ENCODE data around the gene OLFM2.

OLFM2 gene

DNA sequence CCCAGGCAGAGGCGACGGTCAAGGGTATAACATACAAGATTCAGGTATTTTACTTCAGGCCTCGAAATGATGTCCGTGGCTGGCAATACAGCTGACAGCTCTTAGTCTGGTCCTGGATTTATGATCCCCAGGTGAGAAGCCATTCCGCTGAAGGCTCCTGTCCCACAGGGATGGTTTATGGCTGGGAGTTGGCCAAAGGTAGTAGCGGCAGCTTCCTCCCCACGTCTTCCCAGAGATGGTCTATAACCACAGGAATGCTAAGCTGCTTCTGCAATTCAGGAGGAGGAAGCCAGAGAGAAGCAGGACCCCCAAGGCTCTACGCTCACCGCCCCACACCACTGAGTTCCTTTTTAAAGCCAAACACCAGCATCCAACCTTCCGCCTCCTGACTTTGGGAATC is 27.1 kb downstream of the OLFM2 start:
- H3K36me3 ChIP-seq (ENCODE audit: insufficient read depth, low read length): no peaks in the 10 kb centered on the region

DNA sequence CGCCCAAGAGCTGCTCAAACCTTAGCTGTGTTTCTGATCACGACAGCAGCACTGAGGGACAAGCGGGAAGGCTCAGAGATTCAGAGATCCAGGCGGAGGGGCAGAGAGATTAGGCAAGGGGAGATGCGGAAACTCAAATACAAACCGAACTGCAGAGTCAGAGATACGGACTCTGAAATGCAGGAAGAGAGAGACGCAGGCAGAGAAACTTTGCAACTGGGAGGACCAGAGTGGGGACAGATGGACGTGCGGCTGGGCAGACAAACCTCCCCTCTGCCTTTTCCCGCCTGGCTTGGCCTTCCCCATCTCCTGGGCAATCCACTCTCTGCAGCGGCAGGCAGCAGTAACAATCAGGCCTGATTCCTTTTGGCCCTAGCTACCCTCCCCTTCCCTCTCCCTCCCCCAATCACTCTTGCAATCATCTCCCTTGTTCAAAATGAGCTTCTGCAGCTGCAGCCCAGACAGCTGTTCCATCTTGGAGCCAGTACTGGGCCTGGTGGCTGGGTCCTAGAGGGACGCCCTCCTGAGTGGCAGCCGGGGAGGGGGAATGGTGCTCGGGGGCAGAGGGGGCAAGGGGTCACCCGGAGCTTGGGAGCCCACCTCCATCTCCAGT is 29.7 kb downstream of the OLFM2 start:
- Histone ChIP-seq H3K4me1 (ENCODE audit: insufficient read depth, low read length) (no peaks in the 10 kb centered on the region), H3K9ac (ENCODE audit: low read depth, low read length) (no peak overlapping the region), H3K9me3 (ENCODE audit: control insufficient read depth, insufficient read depth, low read length) (no peaks in the 10 kb centered on the region), H3K36me3 (ENCODE audit: insufficient read depth, low read length) (no peaks in the 10 kb centered on the region)

More for the DNA sequence above, 27.1 kb downstream of the OLFM2 start:
- Histone ChIP-seq H3K4me1 (ENCODE audit: insufficient read depth, low read length) (no peaks in the 10 kb centered on the region), H3K9me3 (ENCODE audit: control insufficient read depth, insufficient read depth, low read length) (no peaks in the 10 kb centered on the region), H3K9ac (ENCODE audit: low read depth, low read length) (no peak overlapping the region)

GRCh38 chr19:9903336-9903735 is 33.0 kb downstream of the OLFM2 start:
- Histone ChIP-seq H3K4me1 (ENCODE audit: insufficient read depth, low read length) (peaks cover 4% of the 10 kb centered on the region; the same call in 1 of the 2 replicates), H3K9me3 (ENCODE audit: control insufficient read depth, insufficient read depth, low read length) (no peaks in the 10 kb centered on the region), H3K9ac (ENCODE audit: low read depth, low read length) (no peak overlapping the region)

GRCh38 chr19:9901642-9902041 is 34.7 kb downstream of the OLFM2 start:
- H3K9ac ChIP-seq (ENCODE audit: low read depth, low read length): no peak overlapping the region
- peaks cover 4% of the 10 kb centered on the region; the same call in 1 of the 2 replicates for H3K4me1 ChIP-seq (ENCODE audit: insufficient read depth, low read length)
- no peaks in the 10 kb centered on the region for H3K9me3 ChIP-seq (ENCODE audit: control insufficient read depth, insufficient read depth, low read length)
- no peaks in the 10 kb centered on the region for H3K36me3 ChIP-seq (ENCODE audit: insufficient read depth, low read length)

More at GRCh38 chr19:9903336-9903735, 33.0 kb downstream of the OLFM2 start:
- no peaks in the 10 kb centered on the region for H3K36me3 ChIP-seq (ENCODE audit: insufficient read depth, low read length)

DNA sequence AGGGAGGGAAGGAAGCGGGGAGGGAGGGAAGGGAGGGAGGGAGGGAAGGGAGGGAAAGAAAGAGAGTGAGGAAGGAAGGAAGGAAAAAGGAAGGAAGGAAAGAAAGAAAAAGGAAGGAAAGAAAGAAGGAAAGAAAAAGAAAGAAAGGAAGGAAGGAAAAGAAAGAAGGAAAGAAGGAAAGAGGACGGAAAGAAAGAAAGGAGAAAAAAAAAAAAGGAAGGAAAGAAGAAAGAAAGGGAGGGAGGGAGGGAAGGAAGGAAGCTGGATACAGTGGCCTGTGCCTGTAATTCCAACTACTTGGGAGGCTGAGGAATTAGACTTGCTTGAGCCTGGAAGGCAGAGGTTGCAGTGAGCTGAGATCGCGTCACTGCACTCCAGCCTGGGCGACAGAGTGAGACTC is 35.3 kb downstream of the OLFM2 start:
- Histone ChIP-seq H3K9me3 (ENCODE audit: control insufficient read depth, insufficient read depth, low read length) (no peaks in the 10 kb centered on the region), H3K4me1 (ENCODE audit: insufficient read depth, low read length) (peaks cover 4% of the 10 kb centered on the region; the same call in 1 of the 2 replicates), H3K9ac (ENCODE audit: low read depth, low read length) (no peak overlapping the region), H3K36me3 (ENCODE audit: insufficient read depth, low read length) (no peaks in the 10 kb centered on the region)

DNA sequence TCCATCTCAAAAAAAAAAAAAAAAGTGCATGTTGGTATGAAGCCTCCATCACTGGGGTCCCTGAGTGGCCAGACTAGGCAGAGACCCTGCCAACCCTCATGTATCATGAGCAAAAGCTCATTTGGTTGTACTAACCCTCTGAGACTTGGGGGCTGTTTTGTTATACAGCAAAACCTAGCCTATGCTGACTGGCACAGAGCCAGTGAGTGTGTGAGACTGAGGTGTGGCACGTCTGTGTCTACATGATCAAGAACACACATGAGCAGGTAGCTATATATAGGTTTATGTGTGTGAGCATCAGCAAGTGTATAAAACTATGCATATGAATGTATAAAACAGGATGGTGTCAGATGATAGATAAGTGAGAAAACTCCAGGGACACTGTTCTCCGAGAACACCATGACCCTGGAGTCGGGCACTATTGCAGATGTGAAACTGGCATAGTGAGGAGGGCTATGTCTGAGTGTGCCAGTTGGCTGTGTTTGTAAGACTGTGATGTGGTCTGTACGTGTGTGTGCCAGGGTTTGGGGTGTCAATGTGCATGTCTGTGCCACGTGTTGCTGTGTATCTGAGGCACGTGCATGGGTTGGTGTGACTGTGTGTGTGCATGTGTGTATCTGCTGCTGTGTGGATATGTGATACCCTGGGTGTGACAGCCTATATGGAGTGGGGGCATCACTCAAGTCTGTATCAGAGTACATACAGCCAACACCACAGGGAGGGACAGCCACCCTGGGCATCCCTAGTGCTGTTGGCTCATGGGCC is 44.5 kb downstream of the OLFM2 start:
- Histone ChIP-seq H3K36me3 (ENCODE audit: insufficient read depth, low read length) (no peaks in the 10 kb centered on the region), H3K9ac (ENCODE audit: low read depth, low read length) (no peak overlapping the region), H3K4me1 (ENCODE audit: insufficient read depth, low read length) (no peaks in the 10 kb centered on the region), H3K9me3 (ENCODE audit: control insufficient read depth, insufficient read depth, low read length) (no peaks in the 10 kb centered on the region)

DNA sequence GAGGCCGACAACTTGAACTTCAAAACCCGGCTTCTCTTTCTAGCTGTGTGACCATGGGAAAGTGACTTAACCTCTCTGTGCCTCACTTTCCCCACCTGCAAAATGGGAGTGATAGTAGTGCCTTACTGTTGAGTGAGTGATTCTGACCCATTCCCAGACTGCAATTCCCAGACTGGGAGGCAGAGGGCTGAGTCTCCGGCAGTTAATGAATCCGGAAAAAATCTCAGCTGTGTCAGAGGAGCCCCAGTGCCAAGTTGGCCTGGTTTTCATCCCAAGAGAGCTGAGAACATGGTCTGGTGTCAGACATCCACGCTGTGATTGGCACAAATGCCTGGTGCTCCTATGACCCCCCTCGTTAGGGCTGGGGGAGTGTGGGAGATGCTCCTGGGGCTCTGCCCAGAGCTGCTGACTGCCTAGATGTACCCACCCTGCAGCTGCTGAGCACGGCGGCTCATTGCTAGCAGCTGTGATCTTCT is 51.2 kb downstream of the OLFM2 start:
- Histone ChIP-seq H3K36me3 (ENCODE audit: insufficient read depth, low read length) (no peaks in the 10 kb centered on the region), H3K4me1 (ENCODE audit: insufficient read depth, low read length) (peaks cover 3% of the 10 kb centered on the region; the same call in 1 of the 2 replicates), H3K9me3 (ENCODE audit: control insufficient read depth, insufficient read depth, low read length) (no peaks in the 10 kb centered on the region), H3K9ac (ENCODE audit: low read depth, low read length) (no peak overlapping the region)

DNA sequence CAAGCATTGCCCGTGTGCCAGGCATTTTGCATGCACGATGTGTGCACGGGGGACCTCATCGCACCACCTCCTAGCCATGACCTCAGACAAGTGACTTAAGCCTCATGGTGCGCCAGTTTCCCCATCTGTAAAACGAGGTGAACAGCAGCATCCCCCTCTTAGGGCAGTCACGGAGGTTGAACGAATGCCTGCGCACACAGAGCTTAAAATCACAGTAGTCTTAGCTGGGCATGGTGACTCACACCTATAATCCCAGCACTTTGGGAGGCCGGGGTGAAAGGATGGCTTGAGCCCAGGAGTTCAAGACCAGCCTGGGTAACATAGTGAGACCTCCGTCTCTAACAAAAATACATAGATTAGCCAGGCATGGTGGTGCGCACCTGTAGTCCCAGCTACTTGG is 52.6 kb downstream of the OLFM2 start:
- H3K9me3 ChIP-seq (ENCODE audit: control insufficient read depth, insufficient read depth, low read length): no peaks in the 10 kb centered on the region
- H3K36me3 ChIP-seq (ENCODE audit: insufficient read depth, low read length): no peaks in the 10 kb centered on the region
- peaks cover 3% of the 10 kb centered on the region; the same call in 1 of the 2 replicates for H3K4me1 ChIP-seq (ENCODE audit: insufficient read depth, low read length)
- H3K9ac ChIP-seq (ENCODE audit: low read depth, low read length): no peak overlapping the region

- Histone ChIP-seq H3K4me1 (ENCODE audit: insufficient read depth, low read length) (peaks cover 3% of the 10 kb centered on the region; the same call in 1 of the 2 replicates), H3K9ac (ENCODE audit: low read depth, low read length) (no peak overlapping the region), H3K36me3 (ENCODE audit: insufficient read depth, low read length) (no peaks in the 10 kb centered on the region), H3K9me3 (ENCODE audit: control insufficient read depth, insufficient read depth, low read length) (no peaks in the 10 kb centered on the region)
These were observed 53.0 kb downstream of the OLFM2 start for GRCh38 chr19:9883231-9883758.

GRCh38 chr19:9881720-9882119 is 54.6 kb downstream of the OLFM2 start:
- H3K9ac ChIP-seq (ENCODE audit: low read depth, low read length): no peak overlapping the region
- no peaks in the 10 kb centered on the region; the same call in 1 of the 2 replicates for H3K9me3 ChIP-seq (ENCODE audit: control insufficient read depth, insufficient read depth, low read length)
- H3K4me1 ChIP-seq (ENCODE audit: insufficient read depth, low read length): peaks cover 7% of the 10 kb centered on the region; the same call in 1 of the 2 replicates
- no peaks in the 10 kb centered on the region for H3K36me3 ChIP-seq (ENCODE audit: insufficient read depth, low read length)

GRCh38 chr19:9878511-9879196 is 57.7 kb downstream of the OLFM2 start:
- H3K36me3 ChIP-seq (ENCODE audit: insufficient read depth, low read length): no peaks in the 10 kb centered on the region
- no peak overlapping the region for H3K9ac ChIP-seq (ENCODE audit: low read depth, low read length)
- H3K4me1 ChIP-seq (ENCODE audit: insufficient read depth, low read length): peaks cover 6% of the 10 kb centered on the region; the same call in 1 of the 2 replicates
- no peaks in the 10 kb centered on the region; the same call in 1 of the 2 replicates for H3K9me3 ChIP-seq (ENCODE audit: control insufficient read depth, insufficient read depth, low read length)

DNA sequence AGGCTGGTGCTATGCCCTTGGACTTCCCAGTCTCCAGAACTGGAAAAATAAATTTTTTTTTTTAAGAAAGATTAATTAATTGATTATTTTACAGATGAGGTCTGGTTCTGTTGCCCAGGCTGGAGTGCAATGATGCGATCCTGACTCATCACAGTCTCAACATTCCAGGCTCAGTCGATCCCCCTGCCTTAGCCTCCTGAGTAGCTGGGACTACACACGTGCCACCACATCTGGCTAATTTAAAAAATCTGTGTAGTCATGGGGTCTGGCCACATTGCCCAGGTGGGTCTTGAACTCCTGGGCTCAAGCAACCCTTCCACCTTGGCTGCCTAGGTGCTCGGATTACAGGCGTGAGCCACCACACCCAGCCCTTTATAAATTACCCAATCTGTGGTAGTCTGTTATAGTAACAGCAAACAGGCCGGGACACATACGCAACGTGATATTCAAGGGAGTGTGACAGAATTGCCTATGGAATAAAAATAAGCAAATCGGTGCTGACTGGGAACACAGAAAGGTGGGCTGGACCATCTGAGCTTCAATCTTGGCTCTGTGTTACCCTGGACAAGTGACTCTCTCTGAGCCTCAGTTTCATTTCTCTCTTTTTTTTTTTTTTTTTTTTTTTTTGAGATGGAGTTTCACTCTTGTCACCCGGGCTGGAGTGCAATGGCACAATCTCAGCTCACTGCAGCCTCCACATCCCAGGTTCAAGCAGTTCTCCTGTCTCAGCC is 58.4 kb downstream of the OLFM2 start:
- Histone ChIP-seq H3K9me3 (ENCODE audit: control insufficient read depth, insufficient read depth, low read length) (no peaks in the 10 kb centered on the region; the same call in 1 of the 2 replicates), H3K36me3 (ENCODE audit: insufficient read depth, low read length) (no peaks in the 10 kb centered on the region), H3K4me1 (ENCODE audit: insufficient read depth, low read length) (0 out of 2 replicates have a peak, but pooled peaks cover 3% of the 10 kb centered on the region), H3K9ac (ENCODE audit: low read depth, low read length) (no peak overlapping the region)

- H3K4me1 ChIP-seq (ENCODE audit: insufficient read depth, low read length): 0 out of 2 replicates have a peak, but pooled peaks cover 3% of the 10 kb centered on the region
- H3K9ac ChIP-seq (ENCODE audit: low read depth, low read length): no peak overlapping the region
- H3K36me3 ChIP-seq (ENCODE audit: insufficient read depth, low read length): no peaks in the 10 kb centered on the region
- no peaks in the 10 kb centered on the region; the same call in 1 of the 2 replicates for H3K9me3 ChIP-seq (ENCODE audit: control insufficient read depth, insufficient read depth, low read length)
These were observed 60.5 kb downstream of the OLFM2 start for GRCh38 chr19:9875796-9876195.
